Keratinocyte (primary cell): ENCODE results near the gene SAG. TPM values are rescaled to one million over a fixed set of nuclear protein-coding genes. Genes with fewer than 3 reads are reported as not detected.

ENCODE experiments used
- DNase-seq: peaks from one replicate; pipeline ENCODE4 v3.0.0-alpha.2; 2011; ENCODE audit warnings: low read depth, missing footprints, low spot score
- FAIRE-seq: peaks from 2 replicates; lab custom pipeline; 2011; peaks lifted over from hg19 to GRCh38; lab: Jason Lieb, UNC
- H2AFZ ChIP-seq: 2 replicates; pipeline ENCODE4 v1.6.0; 2012; ENCODE audit warnings: low read length, control low read depth, inconsistent platforms; ENCODE audit not compliant: control insufficient read depth
- H3K27ac ChIP-seq: 2 replicates; pipeline ENCODE4 v1.5.1; 2011; ENCODE audit warnings: low read length; ENCODE audit not compliant: control insufficient read depth, insufficient read depth
- H3K27me3 ChIP-seq: 3 replicates; pipeline ENCODE4 v1.6.0; 2011; ENCODE audit warnings: low read length; ENCODE audit not compliant: control insufficient read depth, insufficient read depth; ENCODE audit errors: extremely low read depth
- H3K36me3 ChIP-seq, 2 experiments: 2 replicates in 1 of 2; 3 replicates in 1 of 2; pipeline ENCODE4 v1.5.1; 2011; ENCODE audit warnings: low read length in 2 of 2, mild to moderate bottlenecking in 1 of 2; ENCODE audit not compliant: control insufficient read depth in 2 of 2, insufficient read depth in 2 of 2; ENCODE audit errors: extremely low read depth in 1 of 2
- H3K4me1 ChIP-seq: 3 replicates; pipeline ENCODE4 v1.5.1; 2011; ENCODE audit warnings: low read length; ENCODE audit not compliant: control insufficient read depth, insufficient read depth; ENCODE audit errors: extremely low read depth
- H3K4me2 ChIP-seq: 3 replicates; pipeline ENCODE4 v1.6.0; 2011; ENCODE audit warnings: low read depth, low read length; ENCODE audit not compliant: control insufficient read depth, insufficient read depth; ENCODE audit errors: extremely low read depth
- H3K4me3 ChIP-seq, 3 experiments: fragments of 200-600 bp in 1 of 3; sonication (generic) in 1 of 3; 2 replicates in 2 of 3; 3 replicates in 1 of 3; pipeline ENCODE4 v1.5.1; 2011 to 2016; ENCODE audit warnings: low read length in 3 of 3, mild to moderate bottlenecking in 3 of 3, control low read depth in 2 of 3, inconsistent platforms in 1 of 3, low read depth in 1 of 3, mixed read lengths in 1 of 3, mixed run types in 1 of 3, moderate library complexity in 1 of 3; ENCODE audit not compliant: control insufficient read depth in 2 of 3, insufficient read depth in 2 of 3; ENCODE audit errors: extremely low read depth in 1 of 3
- H3K79me2 ChIP-seq: 2 replicates; pipeline ENCODE4 v1.6.0; 2012; ENCODE audit warnings: low read length; ENCODE audit not compliant: control insufficient read depth, insufficient read depth
- H3K9ac ChIP-seq: 3 replicates; pipeline ENCODE4 v1.6.0; 2011; ENCODE audit warnings: low read length; ENCODE audit not compliant: control insufficient read depth, insufficient read depth; ENCODE audit errors: extremely low read depth
- H3K9me1 ChIP-seq: 3 replicates; pipeline ENCODE4 v1.6.0; 2011; ENCODE audit warnings: low read length; ENCODE audit not compliant: control insufficient read depth, insufficient read depth; ENCODE audit errors: extremely low read depth
- H3K9me3 ChIP-seq: 2 replicates; pipeline ENCODE4 v1.5.1; 2012; ENCODE audit warnings: low read depth, low read length; ENCODE audit not compliant: control insufficient read depth
- H4K20me1 ChIP-seq: 3 replicates; pipeline ENCODE4 v1.6.0; 2011; ENCODE audit warnings: low read length; ENCODE audit not compliant: control insufficient read depth, insufficient read depth; ENCODE audit errors: extremely low read depth
- CTCF ChIP-seq, 3 experiments: IDR thresholded peaks in 1 of 3; conservative IDR thresholded peaks in 1 of 3; optimal IDR thresholded peaks in 1 of 3; 2 replicates in 2 of 3; 3 replicates in 1 of 3; pipeline versions ENCODE3 to v1.5.1; 2011; ENCODE audit warnings: low read length in 3 of 3, mild to moderate bottlenecking in 3 of 3, moderate library complexity in 2 of 3, control low read depth in 1 of 3, inconsistent platforms in 1 of 3; ENCODE audit not compliant: insufficient read depth in 2 of 3; ENCODE audit errors: extremely low read depth in 1 of 3
- EZH2 ChIP-seq: IDR thresholded peaks from one replicate; pipeline ENCODE4 v1.6.1; 2012; ENCODE audit warnings: inconsistent platforms, mild to moderate bottlenecking, low read length, moderate library complexity
- dilution Hi-C: fragments of 300-500 bp; cut with MboI; formaldehyde crosslinking; loops from one replicate; pipeline ENCODE4 v1.7.0; 2020; ENCODE audit warnings: low sequenced_read_pairs; ENCODE audit not compliant: extremely low pct_ligation_motif_present
- polyA plus RNA-seq, 5 experiments: library from polyadenylated mRNA; depleted of rRNA in 3 of 5; stranded (reverse) in 3 of 5; stranded (forward) in 1 of 5; unstranded in 1 of 5; fragments of >200 nt; gene quantifications; 1 replicate in 1 of 5; 2 replicates in 3 of 5; 3 replicates in 1 of 5; pipeline versions ENCODE4 v1.2.1 to v1.2.3, GENCODE V29; 2011 to 2012; ENCODE audit warnings: missing spikeins in 2 of 5, low read depth in 1 of 5, low replicate concordance in 1 of 5

SAG gene
- polyA plus RNA-seq, 1 donor (not counting 4 experiments of a cell fraction or from before 2014, with no cell fraction given): not detected

GRCh38 chr2:233270951-233271350, 36.7 kb upstream of the SAG start:
- Histone ChIP-seq H3K36me3 (peaks cover 34 to 51% of the 10 kb centered on the region in 2 experiments), H3K9me1 (no peaks in the 10 kb centered on the region), H3K79me2 (no peaks in the 10 kb centered on the region), H3K9me3 (no peaks in the 10 kb centered on the region), H3K4me3 (no peak overlapping the region), H2AFZ (no peak overlapping the region), H3K27me3 (no peaks in the 10 kb centered on the region), H3K27ac (no peak overlapping the region), H3K4me2 (no peak overlapping the region), H3K9ac (no peak overlapping the region), H4K20me1 (no peaks in the 10 kb centered on the region), H3K4me1 (no peaks in the 10 kb centered on the region)
- dilution Hi-C loops: no loop called here
- FAIRE-seq: no peak
- TF ChIP-seq EZH2 (no peak), CTCF (optimal IDR thresholded peaks at IDR 0.05 in 1 of 3, IDR thresholded peaks at IDR 0.05 in 1 of 3, conservative IDR thresholded peaks at IDR 0.05 in 1 of 3; ENCODE audit: extremely low read depth in 1 of 3, insufficient read depth in 2 of 3, low read length in 3 of 3) (no peak)
- DNase-seq: no peak

DNA sequence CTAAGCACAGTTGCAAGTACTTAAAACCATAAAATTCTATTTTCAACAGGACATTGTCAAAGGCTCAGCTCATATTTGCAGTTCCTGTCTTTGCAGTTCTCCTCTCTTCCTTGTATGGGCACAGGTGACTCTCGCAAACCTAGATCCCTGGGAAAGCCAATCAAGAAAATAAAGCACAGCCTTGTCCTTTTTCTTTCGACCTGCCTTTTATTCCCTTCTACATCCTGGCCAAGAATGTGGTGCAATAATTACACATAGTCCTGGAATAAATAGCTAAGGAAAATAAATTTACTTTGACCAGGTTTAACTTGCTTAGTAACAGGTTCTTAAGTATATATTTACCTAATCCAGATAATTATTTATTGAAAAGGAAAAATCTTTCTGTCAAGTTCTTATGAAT, 35.9 kb upstream of the SAG start:
- H3K9ac ChIP-seq: no peak overlapping the region
- no peak overlapping the region for H3K4me3 ChIP-seq
- DNase-seq (no peak), FAIRE-seq (no peak)
- H4K20me1 ChIP-seq: no peaks in the 10 kb centered on the region
- TF ChIP-seq EZH2: no peak
- no peak for TF ChIP-seq CTCF (optimal IDR thresholded peaks at IDR 0.05 in 1 of 3, IDR thresholded peaks at IDR 0.05 in 1 of 3, conservative IDR thresholded peaks at IDR 0.05 in 1 of 3; ENCODE audit: extremely low read depth in 1 of 3, insufficient read depth in 2 of 3, low read length in 3 of 3)
- dilution Hi-C loops: no loop called here
- H3K36me3 ChIP-seq: peaks cover 35 to 58% of the 10 kb centered on the region in 2 experiments
- H3K4me2 ChIP-seq: no peak overlapping the region
- H2AFZ ChIP-seq: no peak overlapping the region
- H3K79me2 ChIP-seq: no peaks in the 10 kb centered on the region
- H3K9me1 ChIP-seq: no peaks in the 10 kb centered on the region
- H3K27ac ChIP-seq: no peak overlapping the region
- H3K4me1 ChIP-seq: no peaks in the 10 kb centered on the region
- H3K9me3 ChIP-seq: no peaks in the 10 kb centered on the region
- H3K27me3 ChIP-seq: no peaks in the 10 kb centered on the region
